GM23338 (cell line): ENCODE measurements around the gene KRT12.

Experiments
- EZH2 ChIP-seq: fragments of 200-600 bp; sonication (generic); IDR thresholded peaks from one replicate; pipeline ENCODE4 v1.8.0; 2017; ENCODE audit warnings: antibody characterized with exemption, mild to moderate bottlenecking, low read depth; ENCODE audit not compliant: unreplicated experiment
- EZH2phosphoT487 ChIP-seq: fragments of 200-600 bp; sonication (generic); IDR thresholded peaks from one replicate; pipeline ENCODE4 v1.8.1; 2018; ENCODE audit warnings: antibody characterized with exemption; ENCODE audit not compliant: unreplicated experiment
- POLR2AphosphoS5 ChIP-seq: IDR thresholded peaks from 2 replicates; pipeline ENCODE4 v1.6.1; 2016; ENCODE audit warnings: antibody characterized with exemption, low read depth
- STAT1 ChIP-seq: IDR thresholded peaks from one replicate; pipeline ENCODE4 v1.6.1; 2016; ENCODE audit warnings: antibody characterized with exemption; ENCODE audit not compliant: unreplicated experiment
- TF ChIP-seq, protein P1 (sequence below): IDR thresholded peaks from one replicate; pipeline ENCODE4 v1.6.1; 2018; ENCODE audit warnings: antibody characterized with exemption; ENCODE audit not compliant: unreplicated experiment
- TF ChIP-seq, protein P2 (sequence below), 2 experiments: fragments of 200-600 bp in 1 of 2; sonication (generic) in 1 of 2; conservative IDR thresholded peaks; 2 replicates each; pipeline versions ENCODE4 v1.5.1 to v1.6.1; 2016 to 2017; ENCODE audit warnings: antibody characterized with exemption in 2 of 2, low read depth in 2 of 2, mild to moderate bottlenecking in 2 of 2, moderate library complexity in 1 of 2
- TF ChIP-seq, protein P3 (sequence below): fragments of 250-450 bp; sonication (Bioruptor Pico); IDR thresholded peaks from 2 replicates; pipeline ENCODE4 v1.5.0; 2020; ENCODE audit warnings: mild to moderate bottlenecking, moderate library complexity

DNA sequence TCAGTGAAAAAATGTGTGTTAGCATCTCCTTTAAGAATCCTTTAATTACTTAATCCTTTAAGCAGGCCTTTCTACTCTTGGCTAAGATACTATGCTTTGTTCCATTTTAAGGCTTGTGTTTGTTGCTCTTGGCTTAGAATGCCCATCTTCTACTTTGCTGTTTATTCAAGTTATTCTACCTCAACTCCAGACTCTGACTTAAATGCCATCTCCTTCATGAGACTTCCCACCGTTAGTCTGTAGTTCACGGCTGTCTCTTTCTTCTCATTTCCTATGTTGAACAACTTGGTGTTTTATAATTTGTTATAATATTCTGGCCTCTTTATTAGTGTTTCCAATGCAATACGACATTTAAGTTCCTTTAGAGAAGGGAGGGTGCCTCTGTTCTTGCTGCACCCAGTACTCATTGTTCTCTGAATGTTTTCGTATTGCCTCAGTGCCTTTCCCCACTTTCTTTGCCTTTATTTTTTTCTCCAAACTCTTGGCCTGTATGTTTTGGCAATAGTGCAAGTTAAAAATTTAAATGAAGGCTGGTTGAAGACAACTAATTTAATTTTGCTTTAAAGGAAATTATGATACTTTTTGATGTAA lies 38.5 kb downstream of the KRT12 start:
- TF ChIP-seq, protein P1, sequence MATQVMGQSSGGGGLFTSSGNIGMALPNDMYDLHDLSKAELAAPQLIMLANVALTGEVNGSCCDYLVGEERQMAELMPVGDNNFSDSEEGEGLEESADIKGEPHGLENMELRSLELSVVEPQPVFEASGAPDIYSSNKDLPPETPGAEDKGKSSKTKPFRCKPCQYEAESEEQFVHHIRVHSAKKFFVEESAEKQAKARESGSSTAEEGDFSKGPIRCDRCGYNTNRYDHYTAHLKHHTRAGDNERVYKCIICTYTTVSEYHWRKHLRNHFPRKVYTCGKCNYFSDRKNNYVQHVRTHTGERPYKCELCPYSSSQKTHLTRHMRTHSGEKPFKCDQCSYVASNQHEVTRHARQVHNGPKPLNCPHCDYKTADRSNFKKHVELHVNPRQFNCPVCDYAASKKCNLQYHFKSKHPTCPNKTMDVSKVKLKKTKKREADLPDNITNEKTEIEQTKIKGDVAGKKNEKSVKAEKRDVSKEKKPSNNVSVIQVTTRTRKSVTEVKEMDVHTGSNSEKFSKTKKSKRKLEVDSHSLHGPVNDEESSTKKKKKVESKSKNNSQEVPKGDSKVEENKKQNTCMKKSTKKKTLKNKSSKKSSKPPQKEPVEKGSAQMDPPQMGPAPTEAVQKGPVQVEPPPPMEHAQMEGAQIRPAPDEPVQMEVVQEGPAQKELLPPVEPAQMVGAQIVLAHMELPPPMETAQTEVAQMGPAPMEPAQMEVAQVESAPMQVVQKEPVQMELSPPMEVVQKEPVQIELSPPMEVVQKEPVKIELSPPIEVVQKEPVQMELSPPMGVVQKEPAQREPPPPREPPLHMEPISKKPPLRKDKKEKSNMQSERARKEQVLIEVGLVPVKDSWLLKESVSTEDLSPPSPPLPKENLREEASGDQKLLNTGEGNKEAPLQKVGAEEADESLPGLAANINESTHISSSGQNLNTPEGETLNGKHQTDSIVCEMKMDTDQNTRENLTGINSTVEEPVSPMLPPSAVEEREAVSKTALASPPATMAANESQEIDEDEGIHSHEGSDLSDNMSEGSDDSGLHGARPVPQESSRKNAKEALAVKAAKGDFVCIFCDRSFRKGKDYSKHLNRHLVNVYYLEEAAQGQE, result no peak
- TF ChIP-seq, protein P2, sequence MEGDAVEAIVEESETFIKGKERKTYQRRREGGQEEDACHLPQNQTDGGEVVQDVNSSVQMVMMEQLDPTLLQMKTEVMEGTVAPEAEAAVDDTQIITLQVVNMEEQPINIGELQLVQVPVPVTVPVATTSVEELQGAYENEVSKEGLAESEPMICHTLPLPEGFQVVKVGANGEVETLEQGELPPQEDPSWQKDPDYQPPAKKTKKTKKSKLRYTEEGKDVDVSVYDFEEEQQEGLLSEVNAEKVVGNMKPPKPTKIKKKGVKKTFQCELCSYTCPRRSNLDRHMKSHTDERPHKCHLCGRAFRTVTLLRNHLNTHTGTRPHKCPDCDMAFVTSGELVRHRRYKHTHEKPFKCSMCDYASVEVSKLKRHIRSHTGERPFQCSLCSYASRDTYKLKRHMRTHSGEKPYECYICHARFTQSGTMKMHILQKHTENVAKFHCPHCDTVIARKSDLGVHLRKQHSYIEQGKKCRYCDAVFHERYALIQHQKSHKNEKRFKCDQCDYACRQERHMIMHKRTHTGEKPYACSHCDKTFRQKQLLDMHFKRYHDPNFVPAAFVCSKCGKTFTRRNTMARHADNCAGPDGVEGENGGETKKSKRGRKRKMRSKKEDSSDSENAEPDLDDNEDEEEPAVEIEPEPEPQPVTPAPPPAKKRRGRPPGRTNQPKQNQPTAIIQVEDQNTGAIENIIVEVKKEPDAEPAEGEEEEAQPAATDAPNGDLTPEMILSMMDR (conservative IDR thresholded peaks at IDR 0.05; ENCODE audit: low read depth in 2 of 2), result no peak
- TF ChIP-seq EZH2, result no peak
- no peak for TF ChIP-seq POLR2AphosphoS5
- no peak for TF ChIP-seq EZH2phosphoT487
- TF ChIP-seq STAT1, result no peak
- TF ChIP-seq, protein P3, sequence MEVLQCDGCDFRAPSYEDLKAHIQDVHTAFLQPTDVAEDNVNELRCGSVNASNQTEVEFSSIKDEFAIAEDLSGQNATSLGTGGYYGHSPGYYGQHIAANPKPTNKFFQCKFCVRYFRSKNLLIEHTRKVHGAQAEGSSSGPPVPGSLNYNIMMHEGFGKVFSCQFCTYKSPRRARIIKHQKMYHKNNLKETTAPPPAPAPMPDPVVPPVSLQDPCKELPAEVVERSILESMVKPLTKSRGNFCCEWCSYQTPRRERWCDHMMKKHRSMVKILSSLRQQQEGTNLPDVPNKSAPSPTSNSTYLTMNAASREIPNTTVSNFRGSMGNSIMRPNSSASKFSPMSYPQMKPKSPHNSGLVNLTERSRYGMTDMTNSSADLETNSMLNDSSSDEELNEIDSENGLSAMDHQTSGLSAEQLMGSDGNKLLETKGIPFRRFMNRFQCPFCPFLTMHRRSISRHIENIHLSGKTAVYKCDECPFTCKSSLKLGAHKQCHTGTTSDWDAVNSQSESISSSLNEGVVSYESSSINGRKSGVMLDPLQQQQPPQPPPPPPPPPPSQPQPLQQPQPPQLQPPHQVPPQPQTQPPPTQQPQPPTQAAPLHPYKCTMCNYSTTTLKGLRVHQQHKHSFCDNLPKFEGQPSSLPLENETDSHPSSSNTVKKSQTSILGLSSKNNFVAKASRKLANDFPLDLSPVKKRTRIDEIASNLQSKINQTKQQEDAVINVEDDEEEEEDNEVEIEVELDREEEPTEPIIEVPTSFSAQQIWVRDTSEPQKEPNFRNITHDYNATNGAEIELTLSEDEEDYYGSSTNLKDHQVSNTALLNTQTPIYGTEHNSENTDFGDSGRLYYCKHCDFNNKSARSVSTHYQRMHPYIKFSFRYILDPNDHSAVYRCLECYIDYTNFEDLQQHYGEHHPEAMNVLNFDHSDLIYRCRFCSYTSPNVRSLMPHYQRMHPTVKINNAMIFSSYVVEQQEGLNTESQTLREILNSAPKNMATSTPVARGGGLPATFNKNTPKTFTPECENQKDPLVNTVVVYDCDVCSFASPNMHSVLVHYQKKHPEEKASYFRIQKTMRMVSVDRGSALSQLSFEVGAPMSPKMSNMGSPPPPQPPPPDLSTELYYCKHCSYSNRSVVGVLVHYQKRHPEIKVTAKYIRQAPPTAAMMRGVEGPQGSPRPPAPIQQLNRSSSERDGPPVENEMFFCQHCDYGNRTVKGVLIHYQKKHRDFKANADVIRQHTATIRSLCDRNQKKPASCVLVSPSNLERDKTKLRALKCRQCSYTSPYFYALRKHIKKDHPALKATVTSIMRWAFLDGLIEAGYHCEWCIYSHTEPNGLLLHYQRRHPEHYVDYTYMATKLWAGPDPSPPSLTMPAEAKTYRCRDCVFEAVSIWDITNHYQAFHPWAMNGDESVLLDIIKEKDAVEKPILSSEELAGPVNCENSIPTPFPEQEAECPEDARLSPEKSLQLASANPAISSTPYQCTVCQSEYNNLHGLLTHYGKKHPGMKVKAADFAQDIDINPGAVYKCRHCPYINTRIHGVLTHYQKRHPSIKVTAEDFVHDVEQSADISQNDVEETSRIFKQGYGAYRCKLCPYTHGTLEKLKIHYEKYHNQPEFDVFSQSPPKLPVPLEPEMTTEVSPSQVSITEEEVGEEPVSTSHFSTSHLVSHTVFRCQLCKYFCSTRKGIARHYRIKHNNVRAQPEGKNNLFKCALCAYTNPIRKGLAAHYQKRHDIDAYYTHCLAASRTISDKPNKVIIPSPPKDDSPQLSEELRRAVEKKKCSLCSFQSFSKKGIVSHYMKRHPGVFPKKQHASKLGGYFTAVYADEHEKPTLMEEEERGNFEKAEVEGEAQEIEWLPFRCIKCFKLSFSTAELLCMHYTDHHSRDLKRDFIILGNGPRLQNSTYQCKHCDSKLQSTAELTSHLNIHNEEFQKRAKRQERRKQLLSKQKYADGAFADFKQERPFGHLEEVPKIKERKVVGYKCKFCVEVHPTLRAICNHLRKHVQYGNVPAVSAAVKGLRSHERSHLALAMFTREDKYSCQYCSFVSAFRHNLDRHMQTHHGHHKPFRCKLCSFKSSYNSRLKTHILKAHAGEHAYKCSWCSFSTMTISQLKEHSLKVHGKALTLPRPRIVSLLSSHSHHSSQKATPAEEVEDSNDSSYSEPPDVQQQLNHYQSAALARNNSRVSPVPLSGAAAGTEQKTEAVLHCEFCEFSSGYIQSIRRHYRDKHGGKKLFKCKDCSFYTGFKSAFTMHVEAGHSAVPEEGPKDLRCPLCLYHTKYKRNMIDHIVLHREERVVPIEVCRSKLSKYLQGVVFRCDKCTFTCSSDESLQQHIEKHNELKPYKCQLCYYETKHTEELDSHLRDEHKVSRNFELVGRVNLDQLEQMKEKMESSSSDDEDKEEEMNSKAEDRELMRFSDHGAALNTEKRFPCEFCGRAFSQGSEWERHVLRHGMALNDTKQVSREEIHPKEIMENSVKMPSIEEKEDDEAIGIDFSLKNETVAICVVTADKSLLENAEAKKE (CRISPR knock-in tag), result no peak
